ENCODE measurements around the gene PRSS2.

- TF ChIP-seq POLR2AphosphoS5 (IDR thresholded peaks at IDR 0.05; ENCODE audit: low read depth, low read length) (no peak), POLR2A (IDR thresholded peaks at IDR 0.05; ENCODE audit: low read depth, low read length) (no peak), TAF1 (IDR thresholded peaks at IDR 0.05; ENCODE audit: low read depth, low read length) (no peak), PAX5 (IDR thresholded peaks at IDR 0.05; ENCODE audit: insufficient read depth, low read length, severe bottlenecking) (no peak), SPI1 (IDR thresholded peaks at IDR 0.05; ENCODE audit: low read depth, low read length) (no peak)
These were observed 33.1 kb downstream of the PRSS2 start for GRCh38 chr7:142803901-142804300.

All from GM12891 (cell line).